ENCODE data around the gene CFAP43. TPM values are rescaled to one million over a fixed set of nuclear protein-coding genes. Genes with fewer than 3 reads are reported as not detected.

CFAP43 gene
- total and polyA plus RNA-seq, 2 experiments from 2014 or later: 0.57 to 0.83 TPM

DNA sequence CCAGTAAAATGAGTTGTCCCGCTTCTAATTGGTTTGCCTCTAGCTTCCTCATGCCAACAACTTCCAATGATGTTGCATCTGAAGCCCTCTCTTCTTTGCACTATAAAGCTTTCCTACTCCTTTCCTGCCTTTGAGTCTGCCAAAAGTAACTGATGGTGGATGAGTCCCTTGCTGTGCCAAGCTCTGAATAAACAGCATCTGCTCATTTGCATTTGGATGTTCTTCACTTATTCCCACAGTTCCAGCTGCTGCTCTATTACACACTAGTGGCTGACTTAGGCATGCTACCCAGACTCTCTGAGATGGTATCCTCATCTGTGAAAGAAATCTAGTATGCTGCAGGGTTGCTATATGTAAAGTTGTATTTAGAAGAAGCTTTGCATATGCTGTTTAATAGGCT lies 85.3 kb downstream of the CFAP43 start:
- DNase-seq (ENCODE audit: low spot score): no peak
- 96% methylated on average over 1 of the region's 1 CpG for WGBS (ENCODE audit: low lambda C conversion rate, missing lambda C conversion rate)
- no peaks in the 10 kb centered on the region for H3K4me1 ChIP-seq (ENCODE audit: insufficient read depth)
- TF ChIP-seq, protein P1, sequence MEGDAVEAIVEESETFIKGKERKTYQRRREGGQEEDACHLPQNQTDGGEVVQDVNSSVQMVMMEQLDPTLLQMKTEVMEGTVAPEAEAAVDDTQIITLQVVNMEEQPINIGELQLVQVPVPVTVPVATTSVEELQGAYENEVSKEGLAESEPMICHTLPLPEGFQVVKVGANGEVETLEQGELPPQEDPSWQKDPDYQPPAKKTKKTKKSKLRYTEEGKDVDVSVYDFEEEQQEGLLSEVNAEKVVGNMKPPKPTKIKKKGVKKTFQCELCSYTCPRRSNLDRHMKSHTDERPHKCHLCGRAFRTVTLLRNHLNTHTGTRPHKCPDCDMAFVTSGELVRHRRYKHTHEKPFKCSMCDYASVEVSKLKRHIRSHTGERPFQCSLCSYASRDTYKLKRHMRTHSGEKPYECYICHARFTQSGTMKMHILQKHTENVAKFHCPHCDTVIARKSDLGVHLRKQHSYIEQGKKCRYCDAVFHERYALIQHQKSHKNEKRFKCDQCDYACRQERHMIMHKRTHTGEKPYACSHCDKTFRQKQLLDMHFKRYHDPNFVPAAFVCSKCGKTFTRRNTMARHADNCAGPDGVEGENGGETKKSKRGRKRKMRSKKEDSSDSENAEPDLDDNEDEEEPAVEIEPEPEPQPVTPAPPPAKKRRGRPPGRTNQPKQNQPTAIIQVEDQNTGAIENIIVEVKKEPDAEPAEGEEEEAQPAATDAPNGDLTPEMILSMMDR (IDR thresholded peaks at IDR 0.05; ENCODE audit: poor library complexity): no peak
- no peak for TF ChIP-seq EZH2 (IDR thresholded peaks at IDR 0.05; ENCODE audit: borderline replicate concordance)
- TF ChIP-seq EZH2phosphoT487 (IDR thresholded peaks at IDR 0.05; ENCODE audit: low read depth, severe bottlenecking, unreplicated experiment): no peak
- H3K27me3 ChIP-seq: no peaks in the 10 kb centered on the region
- H3K4me2 ChIP-seq: no peak overlapping the region
- no peak overlapping the region for H3K27ac ChIP-seq
- H3K36me3 ChIP-seq (replicated peaks; ENCODE audit: insufficient read depth, low read depth): no peaks in the 10 kb centered on the region
- H4K20me1 ChIP-seq (ENCODE audit: insufficient read depth, poor library complexity, severe bottlenecking): no peaks in the 10 kb centered on the region
- H3K9me3 ChIP-seq (ENCODE audit: low read depth): peaks cover 5% of the 10 kb centered on the region
- no peaks in the 10 kb centered on the region for H3K9me2 ChIP-seq (replicated peaks; ENCODE audit: insufficient read depth)
- H3K79me2 ChIP-seq: no peaks in the 10 kb centered on the region
- H3K4me3 ChIP-seq: no peak overlapping the region
- no peak overlapping the region for H2AFZ ChIP-seq

DNA sequence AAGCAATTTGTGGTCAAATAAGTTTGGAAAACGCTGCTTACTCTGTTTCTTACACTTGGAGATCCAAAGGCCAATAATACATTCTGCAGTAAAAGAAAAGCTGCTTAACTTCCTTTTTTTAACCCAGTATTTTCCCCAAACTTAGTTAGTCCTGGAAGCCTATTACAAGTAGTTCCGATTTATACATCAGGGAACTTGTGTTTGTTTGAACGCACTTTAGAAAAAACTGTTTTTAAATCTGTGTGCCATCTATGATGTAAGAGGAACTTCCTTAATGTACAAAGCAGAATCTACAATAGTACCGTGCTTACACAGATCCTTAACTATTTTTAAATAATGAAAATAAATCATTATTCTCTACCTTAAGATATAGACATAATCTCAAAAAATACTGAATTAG lies 87.2 kb downstream of the CFAP43 start:
- no peaks in the 10 kb centered on the region for H3K79me2 ChIP-seq
- no peaks in the 10 kb centered on the region for H3K4me1 ChIP-seq (ENCODE audit: insufficient read depth)
- H3K27ac ChIP-seq: no peak overlapping the region
- DNase-seq (ENCODE audit: low spot score): no peak
- H3K4me2 ChIP-seq: no peak overlapping the region
- no peak overlapping the region for H2AFZ ChIP-seq
- no peaks in the 10 kb centered on the region for H3K9me3 ChIP-seq (ENCODE audit: low read depth)
- no peaks in the 10 kb centered on the region for H3K9me2 ChIP-seq (replicated peaks; ENCODE audit: insufficient read depth)
- H3K4me3 ChIP-seq: no peak overlapping the region
- no peaks in the 10 kb centered on the region for H3K36me3 ChIP-seq (replicated peaks; ENCODE audit: insufficient read depth, low read depth)
- TF ChIP-seq EZH2phosphoT487 (IDR thresholded peaks at IDR 0.05; ENCODE audit: low read depth, severe bottlenecking, unreplicated experiment): no peak
- TF ChIP-seq EZH2 (IDR thresholded peaks at IDR 0.05; ENCODE audit: borderline replicate concordance): no peak
- TF ChIP-seq, protein P1 (IDR thresholded peaks at IDR 0.05; ENCODE audit: poor library complexity): no peak
- WGBS (ENCODE audit: low lambda C conversion rate, missing lambda C conversion rate): 89% methylated on average over 4 of the region's 4 CpGs
- H3K27me3 ChIP-seq: no peaks in the 10 kb centered on the region
- no peaks in the 10 kb centered on the region for H4K20me1 ChIP-seq (ENCODE audit: insufficient read depth, poor library complexity, severe bottlenecking)

DNA sequence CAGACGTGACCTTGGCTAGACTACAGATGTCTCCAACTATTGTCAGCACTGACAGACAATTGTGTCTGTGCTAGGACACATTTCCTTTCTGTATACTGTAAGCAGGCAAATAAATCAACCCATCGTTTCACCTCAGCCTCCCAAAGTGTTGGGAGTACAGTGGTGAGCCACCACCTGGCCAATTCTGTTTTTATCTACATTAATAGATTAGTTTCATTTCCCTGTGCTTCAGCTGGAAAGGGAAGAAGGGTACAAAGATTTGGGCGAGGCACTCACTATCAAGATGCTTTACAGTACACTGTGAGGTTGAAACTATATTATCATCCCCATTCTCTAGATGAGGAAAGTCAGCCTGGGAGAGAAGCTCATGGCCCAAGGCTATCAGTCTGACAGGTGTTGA lies 88.3 kb downstream of the CFAP43 start:
- TF ChIP-seq, protein P1 (IDR thresholded peaks at IDR 0.05; ENCODE audit: poor library complexity): no peak
- TF ChIP-seq EZH2 (IDR thresholded peaks at IDR 0.05; ENCODE audit: borderline replicate concordance): no peak
- TF ChIP-seq EZH2phosphoT487 (IDR thresholded peaks at IDR 0.05; ENCODE audit: low read depth, severe bottlenecking, unreplicated experiment): no peak
- no peaks in the 10 kb centered on the region for H3K36me3 ChIP-seq (replicated peaks; ENCODE audit: insufficient read depth, low read depth)
- no peaks in the 10 kb centered on the region for H3K4me1 ChIP-seq (ENCODE audit: insufficient read depth)
- H3K4me3 ChIP-seq: no peak overlapping the region
- H3K27me3 ChIP-seq: no peaks in the 10 kb centered on the region
- H3K9me2 ChIP-seq (replicated peaks; ENCODE audit: insufficient read depth): no peaks in the 10 kb centered on the region
- H3K27ac ChIP-seq: no peak overlapping the region
- 67% methylated on average over 3 of the region's 3 CpGs for WGBS (ENCODE audit: low lambda C conversion rate, missing lambda C conversion rate)
- H2AFZ ChIP-seq: no peak overlapping the region
- H3K9me3 ChIP-seq (ENCODE audit: low read depth): no peaks in the 10 kb centered on the region
- H3K79me2 ChIP-seq: no peaks in the 10 kb centered on the region
- H3K4me2 ChIP-seq: no peak overlapping the region
- no peak for DNase-seq (ENCODE audit: low spot score)
- H4K20me1 ChIP-seq (ENCODE audit: insufficient read depth, poor library complexity, severe bottlenecking): no peaks in the 10 kb centered on the region

DNA sequence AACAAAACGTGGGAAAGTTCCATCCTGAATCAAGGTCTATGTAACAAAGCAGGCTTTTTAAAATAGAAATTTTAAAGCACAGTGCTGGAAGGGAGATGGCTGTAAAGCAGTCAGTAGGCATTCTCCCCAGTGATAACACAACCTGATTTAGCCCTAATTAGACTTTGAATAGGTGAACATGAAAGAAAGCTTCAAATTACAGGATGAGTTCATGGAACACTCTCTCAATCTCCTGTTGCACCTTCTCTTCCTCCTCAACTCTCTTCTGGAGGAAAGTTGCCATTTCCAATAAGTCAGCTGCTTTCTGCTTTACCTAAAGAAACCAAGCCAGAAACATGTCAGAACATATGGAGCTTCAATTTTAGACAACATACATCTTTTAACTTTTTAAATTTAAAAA lies 90.1 kb downstream of the CFAP43 start:
- H3K9me2 ChIP-seq (replicated peaks; ENCODE audit: insufficient read depth): no peaks in the 10 kb centered on the region
- H3K4me3 ChIP-seq: no peak overlapping the region
- DNase-seq (ENCODE audit: low spot score): no peak
- H3K4me2 ChIP-seq: no peak overlapping the region
- WGBS (ENCODE audit: low lambda C conversion rate, missing lambda C conversion rate): 13% methylated on average over 1 of the region's 1 CpG
- no peaks in the 10 kb centered on the region for H3K36me3 ChIP-seq (replicated peaks; ENCODE audit: insufficient read depth, low read depth)
- no peaks in the 10 kb centered on the region for H3K27me3 ChIP-seq
- H3K27ac ChIP-seq: no peak overlapping the region
- H2AFZ ChIP-seq: no peak overlapping the region
- H3K9me3 ChIP-seq (ENCODE audit: low read depth): no peaks in the 10 kb centered on the region
- TF ChIP-seq, protein P1 (IDR thresholded peaks at IDR 0.05; ENCODE audit: poor library complexity): no peak
- TF ChIP-seq EZH2 (IDR thresholded peaks at IDR 0.05; ENCODE audit: borderline replicate concordance) (no peak), EZH2phosphoT487 (IDR thresholded peaks at IDR 0.05; ENCODE audit: low read depth, severe bottlenecking, unreplicated experiment) (no peak)
- no peaks in the 10 kb centered on the region for H4K20me1 ChIP-seq (ENCODE audit: insufficient read depth, poor library complexity, severe bottlenecking)
- no peaks in the 10 kb centered on the region for H3K4me1 ChIP-seq (ENCODE audit: insufficient read depth)
- no peaks in the 10 kb centered on the region for H3K79me2 ChIP-seq

Measured in hepatocyte (in vitro differentiated cells).